ENCODE measurements around the gene CTTN.

The CTTN gene

DNA sequence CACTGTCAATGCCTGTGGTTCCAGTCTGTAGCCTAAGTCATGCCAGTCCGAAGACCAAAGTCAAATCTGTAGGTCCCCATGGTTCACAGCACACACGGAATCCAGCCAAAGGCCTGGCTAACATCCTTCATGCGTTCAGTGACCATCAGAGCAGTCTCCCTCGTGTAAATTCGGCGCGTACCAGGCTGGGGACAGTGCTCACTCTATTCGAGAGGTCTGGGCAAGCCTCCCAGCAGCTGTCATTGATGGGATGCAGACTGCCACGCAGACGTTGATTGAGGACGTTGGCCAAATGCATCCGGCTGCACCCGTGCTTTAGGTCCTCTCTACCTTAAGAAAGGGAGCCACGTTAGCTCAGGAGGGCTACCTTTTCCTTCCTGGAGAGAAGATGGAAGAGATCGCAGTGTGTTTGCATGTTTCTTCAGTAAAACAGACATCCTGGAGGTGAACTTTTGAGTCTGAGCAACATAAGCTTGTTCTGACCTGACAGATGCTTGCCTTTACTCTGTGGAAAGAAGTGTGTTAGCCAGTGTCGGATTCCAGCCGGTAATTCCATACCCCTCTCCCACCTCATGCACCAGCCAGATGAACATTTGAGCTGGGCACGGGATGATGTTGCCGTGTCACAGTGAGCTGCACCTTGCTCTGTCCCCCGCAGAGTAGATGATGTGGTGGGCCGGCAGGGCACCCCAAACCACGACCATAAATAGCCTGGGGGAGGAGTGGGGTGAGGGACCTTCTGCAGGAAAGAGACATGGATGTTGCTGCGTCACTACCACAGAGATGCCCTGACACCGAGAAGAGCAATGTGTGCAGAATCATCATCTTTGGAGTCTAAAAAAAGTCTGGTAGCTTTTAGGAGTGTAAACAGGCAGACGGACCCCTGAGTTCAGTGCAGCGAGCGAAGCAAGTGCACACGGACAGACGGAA, 12.2 kb downstream of the CTTN start:
- no peak for DNase-seq

DNA sequence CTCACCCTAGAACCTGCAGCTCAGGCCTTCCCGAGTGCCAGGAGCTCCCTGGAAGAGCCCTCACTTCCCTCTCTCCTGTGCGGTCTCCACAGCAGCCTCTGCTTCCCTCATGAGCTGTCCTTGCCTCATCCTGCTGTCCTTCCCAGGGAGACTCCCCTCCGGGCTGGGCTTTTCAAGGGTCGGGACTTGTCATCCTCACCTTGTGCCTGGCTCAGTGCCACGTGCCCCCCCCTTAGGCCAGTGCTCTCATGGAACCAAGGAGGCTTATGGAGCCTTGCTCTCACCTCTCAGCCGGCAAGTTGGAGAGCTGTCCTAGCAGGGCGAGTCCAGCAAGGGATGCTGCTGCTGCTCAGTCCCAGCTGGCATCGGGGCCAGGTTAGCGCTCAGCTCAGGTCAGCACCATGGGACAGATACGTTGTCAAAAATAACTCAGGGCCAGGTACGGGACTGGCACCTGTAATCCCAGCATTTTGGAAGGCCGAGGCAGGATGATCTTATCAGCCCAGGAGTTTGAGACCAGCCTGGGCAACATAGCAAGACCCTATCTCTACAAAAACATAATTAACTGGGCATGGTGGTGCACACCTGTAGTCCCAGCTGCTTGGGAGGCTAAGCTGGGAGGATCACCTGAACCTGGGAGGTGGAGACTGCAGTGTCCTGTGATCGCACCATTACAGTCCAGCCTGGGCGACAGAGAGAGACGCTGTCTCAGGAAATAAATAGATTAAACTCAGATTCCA, 13.6 kb downstream of the CTTN start:
- DNase-seq: no peak

DNA sequence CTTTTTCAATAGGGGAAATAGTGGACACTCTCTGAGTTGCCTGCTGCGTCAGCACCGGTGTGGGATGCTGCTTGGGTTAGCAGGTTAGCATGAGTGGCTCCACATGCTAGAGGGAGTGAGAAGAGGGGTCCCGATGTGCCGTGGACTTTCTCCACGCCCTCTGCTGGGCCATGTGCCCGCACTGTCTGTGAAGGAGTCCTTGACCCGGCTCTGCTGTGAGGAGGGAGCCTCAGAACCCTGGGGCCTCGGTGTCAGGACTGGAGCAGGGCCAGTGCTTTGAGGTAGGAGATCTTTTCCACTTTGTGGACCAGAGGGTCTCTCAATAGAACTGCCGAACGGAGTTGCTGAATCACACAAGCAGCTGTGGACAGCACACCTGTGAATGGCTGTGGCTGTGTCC, 14.8 kb downstream of the CTTN start:
- DNase-seq: no peak

DNA sequence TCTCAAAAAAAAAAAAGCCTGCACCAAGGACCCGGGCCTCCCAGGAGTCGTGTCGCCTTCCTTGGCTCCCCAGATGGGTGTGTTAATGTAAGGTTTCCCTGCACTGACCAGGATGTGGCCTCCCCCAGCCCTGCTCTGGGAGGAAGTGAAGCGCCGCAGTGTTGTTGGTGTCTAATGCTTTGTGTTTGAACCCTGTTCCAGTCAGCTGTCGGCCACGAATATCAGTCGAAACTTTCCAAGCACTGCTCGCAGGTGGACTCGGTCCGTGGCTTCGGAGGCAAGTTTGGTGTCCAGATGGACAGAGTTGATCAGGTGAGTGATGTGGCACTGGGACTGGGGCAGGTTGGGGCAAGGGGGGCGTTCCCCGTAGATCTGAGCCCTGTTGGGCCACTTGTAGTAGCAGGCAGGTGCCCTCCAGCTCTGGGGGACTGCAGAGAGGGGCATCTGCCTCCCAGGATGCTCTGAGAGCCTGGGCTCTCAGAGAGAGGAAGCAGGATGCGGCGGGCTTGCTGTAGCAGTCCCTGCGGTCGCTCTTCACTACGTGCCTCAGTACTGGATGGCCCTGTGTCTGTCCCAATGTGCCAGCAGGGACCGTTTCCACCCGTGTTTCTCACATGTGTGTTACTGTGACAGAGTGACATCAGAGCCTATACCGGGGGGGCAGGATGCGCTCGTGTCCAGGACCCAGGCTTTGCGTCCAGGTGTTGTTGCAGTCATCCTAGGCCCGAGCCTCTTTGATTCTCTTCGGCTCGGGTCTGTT, 16.2 kb downstream of the CTTN start:
- DNase-seq: no peak

DNA sequence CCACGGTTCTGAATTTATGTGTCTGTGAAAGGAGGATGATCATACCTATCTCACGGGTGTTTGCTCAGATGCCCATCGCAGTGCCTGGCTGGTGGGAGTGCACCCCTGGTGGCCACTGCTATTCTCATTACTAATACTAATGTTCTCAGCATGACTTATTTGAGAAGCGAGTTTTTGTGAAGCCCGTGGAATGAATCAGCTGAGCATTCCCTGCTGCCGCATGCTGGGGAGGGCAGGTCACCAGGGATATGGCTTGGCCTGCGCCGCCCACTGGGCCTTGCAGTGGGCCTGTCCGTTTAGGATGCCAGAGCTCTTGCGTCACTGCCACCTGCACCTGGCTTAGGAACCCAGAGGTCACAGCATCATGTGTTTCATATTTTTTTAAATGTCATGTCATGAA, 16.9 kb downstream of the CTTN start:
- no peak for DNase-seq

DNA sequence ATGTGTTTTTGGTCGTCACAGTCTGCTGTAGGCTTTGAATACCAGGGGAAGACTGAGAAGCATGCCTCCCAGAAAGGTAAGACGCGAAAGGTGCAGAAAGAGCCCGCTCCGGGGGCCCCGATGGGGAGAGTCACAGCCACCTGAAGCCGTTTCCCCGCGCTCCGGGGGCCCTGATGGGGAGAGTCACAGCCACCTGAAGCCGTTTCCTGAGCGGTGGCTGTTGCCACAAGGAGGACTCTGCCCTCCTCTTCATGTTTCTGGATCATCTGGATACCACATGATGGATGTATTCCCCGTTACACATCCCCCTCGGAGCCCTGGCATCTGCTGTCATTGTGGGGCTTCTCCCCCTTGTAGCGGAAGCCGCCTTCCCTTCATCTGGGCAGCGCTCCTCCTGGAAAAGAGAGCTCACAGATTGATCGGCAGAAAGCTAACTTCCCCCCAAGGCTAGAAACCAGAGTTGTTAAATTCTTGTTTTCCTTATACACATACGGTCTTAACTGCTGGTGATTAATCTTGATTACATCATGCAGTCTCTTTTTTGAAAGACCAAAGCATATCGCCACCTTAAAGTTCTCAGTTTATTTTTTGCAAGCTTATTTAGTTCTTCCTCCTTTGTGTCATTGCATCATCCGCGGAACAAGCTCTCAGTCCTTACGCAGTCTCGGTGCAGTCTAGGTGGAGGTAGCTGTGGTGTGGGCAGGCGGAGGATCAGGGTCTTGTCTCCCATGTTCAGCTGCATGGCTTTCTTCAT, 17.5 kb downstream of the CTTN start:
- DNase-seq: no peak

DNA sequence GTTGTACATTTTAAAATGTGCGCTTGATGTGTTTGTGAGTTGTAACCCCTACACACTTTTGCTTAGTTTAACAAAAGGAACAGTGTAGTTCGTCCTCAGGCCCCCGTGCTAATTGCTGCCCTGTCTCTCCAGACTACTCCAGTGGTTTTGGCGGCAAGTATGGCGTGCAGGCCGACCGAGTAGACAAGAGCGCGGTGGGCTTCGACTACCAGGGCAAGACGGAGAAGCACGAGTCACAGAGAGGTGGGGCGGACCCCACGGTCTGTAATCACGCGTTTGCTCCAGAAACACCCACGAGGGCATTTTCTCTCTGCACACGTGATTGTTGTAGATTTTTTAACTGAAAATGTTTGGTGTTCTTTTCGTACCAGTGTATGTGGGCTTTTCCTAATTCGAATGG, 18.6 kb downstream of the CTTN start:
- DNase-seq: no peak

DNA sequence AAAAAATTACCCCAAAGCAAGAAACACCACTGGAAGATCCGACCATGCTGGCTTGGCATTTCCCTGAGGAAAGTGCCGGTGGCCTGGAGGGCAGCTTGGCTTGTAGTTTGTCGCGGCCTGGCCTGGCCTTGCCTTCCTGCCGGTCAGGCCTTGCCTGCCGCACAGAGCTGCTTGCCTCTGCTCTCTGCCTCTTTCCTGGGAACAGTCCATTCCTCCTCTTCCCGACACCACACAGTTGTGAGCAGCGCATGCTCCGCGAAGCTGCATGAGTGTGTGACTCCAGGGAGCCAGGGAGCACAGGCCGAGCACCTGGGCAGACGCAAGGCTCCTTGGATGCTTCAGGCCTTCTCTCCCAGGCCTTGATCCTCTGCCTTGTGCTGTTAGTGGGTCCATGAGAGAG, 19.8 kb downstream of the CTTN start:
- DNase-seq: no peak

DNA sequence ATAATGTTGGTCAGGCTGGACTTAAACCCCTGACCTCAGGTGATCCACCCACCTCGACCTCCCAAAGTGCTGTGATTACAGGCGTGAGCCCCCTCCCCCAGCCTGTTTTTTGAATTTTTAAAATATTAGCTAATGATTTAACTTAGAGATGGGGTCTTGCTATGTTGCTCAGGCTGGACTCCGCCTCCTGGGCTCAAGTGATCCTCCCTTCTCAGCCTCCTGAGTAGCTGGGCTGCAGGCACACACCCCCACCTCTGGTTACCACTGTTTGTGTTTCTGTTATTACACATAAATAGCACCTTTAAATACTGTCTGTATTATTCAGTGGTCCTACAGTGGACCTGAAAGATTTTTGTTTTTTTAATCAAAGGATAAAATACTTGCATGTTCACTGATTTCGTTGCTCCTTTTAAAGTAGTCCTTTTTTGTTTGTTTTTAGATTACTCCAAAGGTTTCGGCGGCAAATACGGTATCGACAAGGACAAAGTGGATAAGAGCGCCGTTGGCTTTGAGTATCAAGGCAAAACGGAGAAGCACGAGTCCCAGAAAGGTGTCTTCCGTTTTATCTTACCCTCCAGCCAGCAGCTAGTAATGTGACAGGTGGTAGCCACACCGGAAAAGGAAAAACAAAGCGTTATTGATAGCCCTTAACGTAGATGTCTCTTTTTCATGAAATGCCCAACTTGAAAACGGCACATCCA, 21.1 kb downstream of the CTTN start:
- no peak for DNase-seq

DNA sequence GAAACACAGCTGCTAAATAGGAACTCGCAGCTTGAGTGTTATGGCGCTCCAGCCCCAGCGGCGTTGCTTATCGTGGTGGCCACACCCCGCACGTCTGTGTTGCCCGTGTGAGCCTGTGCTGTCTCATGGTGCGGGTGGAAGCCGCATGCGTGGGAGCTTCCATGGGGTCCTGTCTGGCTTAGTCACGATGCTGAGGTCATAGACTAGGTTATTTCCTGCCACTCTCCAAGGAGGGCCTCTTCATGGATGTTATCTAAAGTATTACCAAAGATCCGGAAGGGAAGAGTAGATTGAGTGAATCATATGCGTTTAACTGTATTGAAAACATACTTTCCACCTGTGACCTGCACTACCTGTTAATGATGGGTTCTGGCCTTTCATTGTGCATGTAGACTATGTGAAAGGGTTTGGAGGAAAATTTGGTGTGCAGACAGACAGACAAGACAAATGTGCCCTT, 21.7 kb downstream of the CTTN start:
- DNase-seq: no peak

DNA sequence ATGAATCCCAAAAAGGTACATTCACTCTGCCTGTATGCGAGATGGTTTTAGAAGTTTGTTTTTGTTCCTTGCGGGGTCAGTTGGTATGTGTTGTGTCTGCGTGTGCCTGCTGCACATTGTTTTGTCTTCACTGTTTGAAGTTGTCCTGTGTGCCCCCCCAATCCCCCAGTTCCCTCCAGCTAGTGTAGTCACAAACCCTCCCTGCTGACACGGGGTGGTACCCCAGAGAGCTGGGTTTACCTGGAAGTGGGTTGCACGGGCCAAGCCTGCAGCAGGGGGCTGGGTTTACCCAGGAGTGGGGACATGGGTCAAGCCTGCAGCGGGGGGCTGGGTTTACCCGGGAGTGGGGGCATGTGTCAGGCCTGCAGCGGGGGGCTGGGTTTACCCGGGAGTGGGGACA, 22.2 kb downstream of the CTTN start:
- DNase-seq: no peak

DNA sequence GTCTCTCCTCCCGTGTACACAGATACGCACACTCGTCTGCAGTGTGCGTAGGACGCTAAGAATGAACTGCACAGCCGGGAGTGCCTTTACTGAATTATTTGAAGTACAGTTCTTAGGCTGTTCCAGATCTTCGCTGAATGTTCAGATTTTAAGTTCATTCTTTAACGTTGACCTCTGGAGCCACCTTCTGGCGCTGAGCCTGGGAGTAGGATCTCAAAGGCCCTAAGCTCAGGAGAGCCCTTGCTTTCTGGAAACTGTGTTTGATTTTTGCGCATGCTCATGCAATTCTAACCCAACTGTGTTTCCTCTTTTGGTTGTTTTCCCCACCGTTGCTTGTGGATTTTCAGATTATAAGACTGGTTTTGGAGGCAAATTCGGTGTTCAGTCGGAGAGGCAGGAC, 22.8 kb downstream of the CTTN start:
- no peak for DNase-seq

DNA sequence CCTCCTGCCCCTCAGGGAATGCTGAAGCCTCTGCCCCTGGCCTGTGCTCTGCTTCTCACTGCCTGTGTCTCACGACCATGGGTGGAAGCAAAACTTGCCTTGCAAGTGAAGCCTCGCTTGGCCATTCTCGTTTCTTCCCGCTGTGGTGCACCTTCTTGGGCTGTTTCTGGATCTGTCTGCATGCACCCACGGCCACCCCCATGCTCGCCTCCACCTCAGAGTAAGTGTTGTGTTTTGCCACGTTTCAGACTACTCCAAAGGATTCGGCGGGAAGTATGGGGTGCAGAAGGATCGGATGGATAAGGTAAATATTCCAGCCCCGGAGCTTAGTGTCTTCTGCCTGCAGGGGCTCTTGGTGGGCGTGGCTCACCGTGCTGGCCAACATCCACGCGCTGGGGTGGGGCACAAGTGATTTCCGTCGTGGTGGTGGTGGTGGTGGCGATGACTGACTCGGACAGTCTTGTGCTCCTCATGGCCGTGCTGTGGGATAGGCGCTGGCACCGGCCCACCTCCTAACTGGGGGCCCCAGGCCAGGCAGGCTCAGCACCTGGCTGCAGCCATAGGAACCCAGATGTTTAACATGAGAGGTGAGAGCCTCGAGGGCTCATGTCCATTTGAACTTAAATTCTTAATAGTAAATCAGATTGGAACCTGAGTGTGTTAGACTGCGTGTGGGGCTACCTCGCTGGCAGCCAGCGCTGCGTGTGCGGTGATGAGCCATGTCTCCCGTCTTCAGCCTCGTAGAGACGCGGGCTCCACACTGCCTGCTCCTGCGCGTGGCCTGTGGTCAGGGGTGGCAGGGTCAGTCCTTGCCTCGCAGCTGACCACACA, 24.6 kb downstream of the CTTN start:
- DNase-seq: no peak

DNA sequence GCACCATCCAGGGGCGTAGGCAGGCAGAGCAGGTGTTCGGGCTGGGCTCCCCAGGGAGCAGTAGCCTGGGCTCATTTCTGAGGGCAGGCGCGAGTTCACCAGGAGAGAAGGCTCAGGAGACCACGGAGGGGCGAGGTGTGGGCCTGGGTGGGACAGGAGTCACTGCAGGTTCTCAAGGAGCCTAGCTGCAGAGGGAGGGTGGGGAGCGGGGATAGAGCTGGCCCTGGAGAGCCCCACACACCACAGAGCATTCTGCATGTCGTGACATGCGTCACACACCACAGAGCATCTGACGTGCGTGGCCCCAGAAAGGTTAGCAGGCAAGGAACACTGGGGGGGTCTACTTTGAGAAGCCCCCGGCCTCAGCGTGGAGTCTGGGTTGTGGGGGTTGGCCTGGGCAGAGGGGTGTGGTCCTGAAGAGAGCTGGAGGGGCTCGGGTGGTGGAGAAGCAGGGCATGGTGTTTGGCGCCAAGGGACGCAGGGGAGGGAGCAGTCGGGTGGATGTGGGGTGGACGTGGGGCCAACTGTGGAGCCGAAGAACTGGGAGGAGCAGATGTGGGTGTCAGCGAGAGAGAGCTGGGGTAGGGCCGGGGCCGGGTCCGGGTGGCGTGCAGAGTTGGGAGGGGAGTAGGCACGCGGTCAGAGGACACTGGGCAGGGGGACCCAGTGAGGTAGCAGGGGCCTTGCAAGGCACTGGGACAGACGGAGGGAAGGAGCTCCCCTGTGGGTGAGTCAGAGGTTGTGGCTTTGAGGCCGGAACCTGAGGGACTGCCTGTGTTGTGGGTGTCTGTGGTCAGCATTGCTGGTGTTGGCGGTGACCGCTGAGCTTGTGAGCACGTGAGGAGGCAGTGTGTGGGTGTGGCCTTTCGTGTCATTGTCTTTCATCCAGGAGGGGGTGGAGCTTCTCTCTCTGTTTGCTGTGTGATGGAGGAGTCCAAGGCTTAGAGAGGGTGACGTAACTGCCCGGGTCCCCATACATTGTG, 25.5 kb downstream of the CTTN start:
- peak in 1 of 2 donors; percentile 35 for DNase-seq

DNA sequence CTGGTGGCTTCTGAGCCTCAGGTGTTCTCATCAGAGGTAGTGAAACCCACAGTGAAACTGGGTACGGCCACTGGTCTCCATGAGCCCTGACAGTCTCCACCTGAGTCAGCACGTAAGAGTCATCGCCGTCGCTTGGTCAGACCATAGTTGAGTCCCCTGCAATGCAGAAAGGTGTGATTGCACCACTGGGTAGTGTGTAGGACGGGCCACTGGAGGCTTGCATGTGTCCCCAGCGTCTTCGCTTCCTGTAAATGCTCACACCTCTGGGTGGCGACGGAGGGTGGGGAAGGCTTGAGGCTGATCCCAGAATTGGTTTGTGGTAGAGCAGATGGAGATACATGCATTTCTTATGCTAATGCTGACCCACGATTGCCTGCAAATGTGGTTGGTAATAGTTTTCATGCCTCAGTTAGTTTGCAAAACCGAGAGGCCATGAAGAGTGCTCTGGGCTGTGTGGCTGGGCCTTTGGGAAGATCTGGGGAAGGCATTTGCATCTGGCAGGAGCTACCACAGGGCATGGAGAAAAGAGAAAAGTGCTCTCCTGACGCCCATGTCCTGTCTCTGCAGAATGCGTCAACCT, 26.5 kb downstream of the CTTN start:
- no peak for DNase-seq

DNA sequence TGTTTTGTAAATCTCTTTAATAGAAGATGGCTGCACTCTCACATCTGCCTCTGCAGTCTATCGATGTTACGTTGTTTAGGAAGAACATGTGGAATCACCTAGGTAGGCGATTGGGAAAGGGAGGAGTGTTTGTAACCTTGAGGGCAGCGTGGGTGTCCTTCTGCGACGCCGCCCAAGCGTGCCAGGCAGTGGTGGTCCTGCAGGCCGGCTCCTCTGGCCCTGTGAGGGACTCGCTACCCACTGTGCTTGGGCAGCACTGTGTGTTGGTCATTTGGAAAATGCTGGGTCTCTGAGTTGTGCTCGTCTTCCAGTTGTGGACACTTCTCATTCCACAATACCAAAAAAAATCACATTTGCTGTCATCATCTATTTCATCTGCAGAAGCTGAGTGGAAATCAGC, 29.1 kb downstream of the CTTN start:
- no peak for DNase-seq

DNA sequence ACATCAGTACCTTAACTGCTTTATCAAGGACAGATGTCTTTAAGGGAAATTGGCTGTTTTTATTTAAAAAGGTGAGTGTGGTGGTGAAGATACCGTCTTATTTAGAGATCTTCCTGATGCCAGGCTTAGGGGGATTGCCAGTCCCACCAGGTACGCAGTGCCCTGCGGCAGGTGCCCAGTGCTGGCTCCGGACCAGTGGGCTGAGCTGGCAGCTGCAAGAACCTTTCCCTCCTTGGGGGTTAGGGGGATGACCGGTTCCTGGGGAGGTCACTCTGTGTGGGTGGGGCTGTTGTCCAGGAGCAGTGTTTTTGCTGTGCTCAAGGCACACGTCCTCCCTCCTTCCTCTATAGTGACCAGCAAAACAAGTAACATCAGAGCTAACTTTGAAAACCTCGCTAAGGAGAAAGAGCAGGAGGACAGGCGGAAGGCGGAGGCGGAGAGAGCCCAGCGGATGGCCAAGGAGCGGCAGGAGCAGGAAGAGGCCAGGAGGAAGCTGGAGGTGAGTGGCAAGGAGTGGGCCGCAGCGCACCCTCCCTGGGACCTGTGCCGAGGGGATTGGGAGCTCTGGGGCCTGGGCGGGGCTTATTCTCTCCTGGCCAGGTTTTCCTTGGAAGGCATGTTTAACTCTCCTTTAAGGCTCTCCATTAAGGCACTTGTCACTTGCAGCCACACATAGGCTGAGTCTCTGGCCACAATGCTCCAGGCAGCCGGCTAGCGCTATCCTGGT, 30.5 kb downstream of the CTTN start:
- no peak for DNase-seq

DNA sequence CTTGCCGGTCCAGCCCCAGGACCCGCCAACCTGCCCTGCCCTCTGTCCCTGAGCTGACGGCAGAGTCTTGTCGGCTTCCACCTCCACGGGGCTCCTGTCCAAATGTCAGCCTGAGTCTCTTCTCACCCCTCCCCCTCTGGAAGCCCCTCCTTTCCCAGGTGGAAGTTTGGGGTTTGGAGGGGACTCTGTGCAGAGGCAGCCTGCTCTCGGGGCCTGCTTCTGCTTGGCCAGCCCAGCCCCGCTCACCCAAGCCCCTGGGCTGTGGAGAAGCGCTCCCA, 31.0 kb downstream of the CTTN start:
- DNase-seq: no peak
